OCI-LY1 (cell line): ENCODE measurements around the gene ZMYND10.

Experiments used
- H2AFZ ChIP-seq: fragments of 200-600 bp; sonication (generic), shearing (Covaris generic); 2 replicates; pipeline ENCODE4 v1.6.0; 2014; ENCODE audit warnings: antibody characterized with exemption, mild to moderate bottlenecking, low read length
- H3F3A ChIP-seq: fragments of 200-600 bp; sonication (generic), shearing (Covaris generic); 2 replicates; pipeline ENCODE4 v1.6.0; 2014; ENCODE audit warnings: mild to moderate bottlenecking, antibody characterized with exemption, low read length, moderate library complexity; ENCODE audit not compliant: insufficient read depth
- H3K27ac ChIP-seq: fragments of 200-600 bp; sonication (generic); 2 replicates; pipeline ENCODE4 v1.5.1; 2014; ENCODE audit warnings: low read length, mixed run types, mild to moderate bottlenecking, low read depth; ENCODE audit not compliant: poor library complexity, severe bottlenecking
- H3K27me3 ChIP-seq: fragments of 200-600 bp; sonication (generic); 2 replicates; pipeline ENCODE4 v1.6.0; 2014; ENCODE audit warnings: antibody characterized with exemption, mild to moderate bottlenecking, low read length, moderate library complexity; ENCODE audit not compliant: insufficient read depth
- H3K36me3 ChIP-seq: fragments of 200-600 bp; sonication (generic); 2 replicates; pipeline ENCODE4 v1.6.1; 2014; ENCODE audit warnings: mild to moderate bottlenecking, antibody characterized with exemption, low read length, moderate library complexity, mixed read lengths; ENCODE audit not compliant: insufficient read depth
- H3K4me1 ChIP-seq: fragments of 200-600 bp; sonication (generic); 2 replicates; pipeline ENCODE4 v1.5.1; 2014; ENCODE audit warnings: mild to moderate bottlenecking, low read length, moderate library complexity; ENCODE audit not compliant: insufficient read depth, severe bottlenecking
- H3K4me2 ChIP-seq: fragments of 200-600 bp; sonication (generic), shearing (Covaris generic); 2 replicates; pipeline ENCODE4 v1.6.1; 2014; ENCODE audit warnings: low read length
- H3K4me3 ChIP-seq: fragments of 200-600 bp; sonication (generic); 2 replicates; pipeline ENCODE4 v1.5.1; 2014; ENCODE audit warnings: low read length, low read depth, mild to moderate bottlenecking, mixed read lengths; ENCODE audit not compliant: poor library complexity, severe bottlenecking
- H3K79me2 ChIP-seq: fragments of 200-600 bp; shearing (Covaris generic); 2 replicates; pipeline ENCODE4 v1.6.1; 2016; ENCODE audit warnings: mixed run types, low read length, mixed read lengths; ENCODE audit not compliant: insufficient read depth
- H3K9ac ChIP-seq: fragments of 200-600 bp; sonication (generic), shearing (Covaris generic); 2 replicates; pipeline ENCODE4 v1.6.1; 2014; ENCODE audit warnings: mild to moderate bottlenecking, low read length, mixed read lengths
- H3K9me2 ChIP-seq: fragments of 200-600 bp; sonication (generic), shearing (Covaris generic); 2 replicates; pipeline ENCODE4 v1.6.1; 2014; ENCODE audit warnings: low read depth, mild to moderate bottlenecking, low read length, mixed read lengths
- H3K9me3 ChIP-seq: fragments of 200-600 bp; shearing (Covaris generic); 2 replicates; pipeline ENCODE4 v1.6.1; 2014; ENCODE audit warnings: low read length, mixed read lengths
- H4K20me1 ChIP-seq: fragments of 200-600 bp; sonication (generic), shearing (Covaris generic); 2 replicates; pipeline ENCODE4 v1.6.0; 2016; ENCODE audit warnings: mild to moderate bottlenecking, low read length; ENCODE audit not compliant: insufficient read depth
- EZH2 ChIP-seq: fragments of 200-600 bp; sonication (generic), shearing (Covaris generic); IDR thresholded peaks from 2 replicates; pipeline ENCODE4 v1.8.0; 2017; ENCODE audit warnings: borderline replicate concordance, mixed run types, mild to moderate bottlenecking, antibody characterized with exemption, low read length, moderate library complexity, mixed read lengths
- TF ChIP-seq, protein P1 (sequence below): fragments of 200-600 bp; sonication (generic), shearing (Covaris generic); IDR thresholded peaks from 2 replicates; pipeline ENCODE4 v1.5.1; 2017; ENCODE audit warnings: mild to moderate bottlenecking, antibody characterized with exemption, low read length, moderate library complexity, mixed read lengths

Gene ZMYND10

GRCh38 chr3:50319894-50320625, 25.5 kb downstream of the ZMYND10 start:
- Histone ChIP-seq H3K4me1 (peaks cover 53% of the 10 kb centered on the region), H3K9me2 (no peaks in the 10 kb centered on the region), H3K4me2 (peak overlapping the region; percentile 90), H3F3A (no peaks in the 10 kb centered on the region), H3K79me2 (no peaks in the 10 kb centered on the region), H3K9me3 (no peaks in the 10 kb centered on the region), H3K27me3 (no peaks in the 10 kb centered on the region), H3K27ac (no peak overlapping the region), H2AFZ (no peak overlapping the region), H3K9ac (peak overlapping the region; percentile 76), H4K20me1 (no peaks in the 10 kb centered on the region), H3K4me3 (peak overlapping the region; percentile 84), H3K36me3 (peaks cover 3% of the 10 kb centered on the region; the same call in 1 of the 2 replicates)
- TF ChIP-seq, protein P1, sequence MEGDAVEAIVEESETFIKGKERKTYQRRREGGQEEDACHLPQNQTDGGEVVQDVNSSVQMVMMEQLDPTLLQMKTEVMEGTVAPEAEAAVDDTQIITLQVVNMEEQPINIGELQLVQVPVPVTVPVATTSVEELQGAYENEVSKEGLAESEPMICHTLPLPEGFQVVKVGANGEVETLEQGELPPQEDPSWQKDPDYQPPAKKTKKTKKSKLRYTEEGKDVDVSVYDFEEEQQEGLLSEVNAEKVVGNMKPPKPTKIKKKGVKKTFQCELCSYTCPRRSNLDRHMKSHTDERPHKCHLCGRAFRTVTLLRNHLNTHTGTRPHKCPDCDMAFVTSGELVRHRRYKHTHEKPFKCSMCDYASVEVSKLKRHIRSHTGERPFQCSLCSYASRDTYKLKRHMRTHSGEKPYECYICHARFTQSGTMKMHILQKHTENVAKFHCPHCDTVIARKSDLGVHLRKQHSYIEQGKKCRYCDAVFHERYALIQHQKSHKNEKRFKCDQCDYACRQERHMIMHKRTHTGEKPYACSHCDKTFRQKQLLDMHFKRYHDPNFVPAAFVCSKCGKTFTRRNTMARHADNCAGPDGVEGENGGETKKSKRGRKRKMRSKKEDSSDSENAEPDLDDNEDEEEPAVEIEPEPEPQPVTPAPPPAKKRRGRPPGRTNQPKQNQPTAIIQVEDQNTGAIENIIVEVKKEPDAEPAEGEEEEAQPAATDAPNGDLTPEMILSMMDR, result peak; percentile 6; the same call in 1 of the 2 replicates
- TF ChIP-seq EZH2, result no peak

GRCh38 chr3:50319181-50319893, 26.2 kb downstream of the ZMYND10 start:
- no peaks in the 10 kb centered on the region for H4K20me1 ChIP-seq
- no peaks in the 10 kb centered on the region for H3K79me2 ChIP-seq
- peak overlapping the region; percentile 24 for H3K4me3 ChIP-seq
- no peak overlapping the region; the same call in 1 of the 2 replicates for H3K9ac ChIP-seq
- peaks cover 53% of the 10 kb centered on the region for H3K4me1 ChIP-seq
- H3K27ac ChIP-seq, result peak overlapping the region; percentile 69
- H2AFZ ChIP-seq, result no peak overlapping the region
- no peaks in the 10 kb centered on the region for H3K9me3 ChIP-seq
- TF ChIP-seq, protein P1, result no peak
- no peak for TF ChIP-seq EZH2
- H3F3A ChIP-seq, result no peaks in the 10 kb centered on the region
- H3K27me3 ChIP-seq, result no peaks in the 10 kb centered on the region
- no peaks in the 10 kb centered on the region for H3K36me3 ChIP-seq
- H3K9me2 ChIP-seq, result no peaks in the 10 kb centered on the region
- H3K4me2 ChIP-seq, result peak overlapping the region; percentile 48

DNA sequence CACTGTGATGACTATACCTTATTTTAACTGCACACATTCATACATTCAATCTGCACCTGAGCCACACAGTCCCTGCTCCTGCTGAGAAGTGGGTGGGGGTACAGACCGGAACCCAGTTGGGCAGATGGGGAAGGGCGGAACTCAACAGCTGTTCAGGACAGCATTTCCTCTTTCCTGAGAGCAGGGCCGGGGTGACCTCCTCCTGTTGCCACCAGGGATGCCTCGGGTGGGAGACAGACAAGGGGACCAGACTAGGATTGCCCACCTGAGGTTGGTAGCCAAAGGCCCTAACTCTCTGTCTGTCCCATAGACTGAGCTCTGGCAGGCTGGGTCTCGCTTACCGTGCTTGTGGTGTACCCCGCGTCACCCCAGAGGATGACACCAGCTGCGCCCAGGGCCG, 26.9 kb downstream of the ZMYND10 start:
- no peaks in the 10 kb centered on the region for H4K20me1 ChIP-seq
- H3K4me2 ChIP-seq, result peak overlapping the region; percentile 48
- peak overlapping the region; percentile 69 for H3K27ac ChIP-seq
- H3K4me3 ChIP-seq, result peak overlapping the region; percentile 24
- no peaks in the 10 kb centered on the region for H3K9me3 ChIP-seq
- H3F3A ChIP-seq, result no peaks in the 10 kb centered on the region
- no peaks in the 10 kb centered on the region for H3K27me3 ChIP-seq
- H3K36me3 ChIP-seq, result no peaks in the 10 kb centered on the region
- peaks cover 53% of the 10 kb centered on the region for H3K4me1 ChIP-seq
- TF ChIP-seq EZH2, result no peak
- no peaks in the 10 kb centered on the region for H3K9me2 ChIP-seq
- no peak overlapping the region for H2AFZ ChIP-seq
- H3K9ac ChIP-seq, result no peak overlapping the region; the same call in 1 of the 2 replicates
- no peaks in the 10 kb centered on the region for H3K79me2 ChIP-seq
